HG03469 (cell line): ENCODE data around the gene MET.
"Not testable (repeated sequence)": the region's sequence is repeated elsewhere in the genome, so short reads cannot be mapped to it uniquely, and the experiment has no call there.

Source experiments
- ATAC-seq: cut with Tn5 transposase; IDR thresholded peaks from one replicate; pipeline ENCODE4 v1.9.1; 2021; ENCODE audit warnings: mild to moderate bottlenecking, moderate library complexity, moderate number of reproducible peaks; ENCODE audit not compliant: unreplicated experiment

Gene MET

DNA sequence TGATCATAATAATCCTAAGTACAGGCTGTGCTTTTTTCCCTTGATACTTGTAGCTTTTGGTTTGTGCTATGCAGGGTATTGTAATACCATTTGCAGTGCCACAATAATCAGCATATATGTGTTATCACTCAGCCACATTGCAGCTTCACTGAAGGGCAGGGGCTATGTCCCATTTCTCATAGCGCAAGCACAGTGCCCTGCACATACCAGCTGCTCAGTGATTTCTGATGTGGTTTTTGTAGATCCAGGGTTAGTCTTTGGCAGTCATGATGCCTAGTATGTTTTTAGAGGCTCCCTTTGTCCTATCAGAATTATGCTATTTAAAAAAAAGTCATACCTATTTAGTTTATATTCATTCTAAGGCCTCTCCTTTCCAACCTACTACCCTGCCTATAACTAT lies 25.8 kb downstream of the MET start:
- no peak for ATAC-seq

DNA sequence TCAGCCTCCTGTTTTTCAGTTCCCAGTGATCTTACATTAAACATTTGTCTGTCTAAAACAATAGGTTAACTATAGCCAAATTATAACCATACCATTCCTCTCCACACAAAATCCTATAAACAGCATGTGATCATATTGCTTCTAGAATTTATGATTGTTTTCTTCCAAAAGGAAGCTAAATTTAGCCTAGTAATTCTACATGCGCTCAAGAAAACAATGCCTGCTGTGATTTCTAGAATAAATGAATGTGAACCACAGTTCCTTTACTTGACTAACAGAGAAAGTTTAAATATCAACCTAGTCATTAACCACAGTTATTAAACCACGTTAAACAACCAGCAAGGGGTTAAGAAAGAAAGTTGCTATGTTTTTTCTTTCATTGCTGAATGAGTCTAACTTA lies 26.4 kb downstream of the MET start:
- no peak for ATAC-seq

DNA sequence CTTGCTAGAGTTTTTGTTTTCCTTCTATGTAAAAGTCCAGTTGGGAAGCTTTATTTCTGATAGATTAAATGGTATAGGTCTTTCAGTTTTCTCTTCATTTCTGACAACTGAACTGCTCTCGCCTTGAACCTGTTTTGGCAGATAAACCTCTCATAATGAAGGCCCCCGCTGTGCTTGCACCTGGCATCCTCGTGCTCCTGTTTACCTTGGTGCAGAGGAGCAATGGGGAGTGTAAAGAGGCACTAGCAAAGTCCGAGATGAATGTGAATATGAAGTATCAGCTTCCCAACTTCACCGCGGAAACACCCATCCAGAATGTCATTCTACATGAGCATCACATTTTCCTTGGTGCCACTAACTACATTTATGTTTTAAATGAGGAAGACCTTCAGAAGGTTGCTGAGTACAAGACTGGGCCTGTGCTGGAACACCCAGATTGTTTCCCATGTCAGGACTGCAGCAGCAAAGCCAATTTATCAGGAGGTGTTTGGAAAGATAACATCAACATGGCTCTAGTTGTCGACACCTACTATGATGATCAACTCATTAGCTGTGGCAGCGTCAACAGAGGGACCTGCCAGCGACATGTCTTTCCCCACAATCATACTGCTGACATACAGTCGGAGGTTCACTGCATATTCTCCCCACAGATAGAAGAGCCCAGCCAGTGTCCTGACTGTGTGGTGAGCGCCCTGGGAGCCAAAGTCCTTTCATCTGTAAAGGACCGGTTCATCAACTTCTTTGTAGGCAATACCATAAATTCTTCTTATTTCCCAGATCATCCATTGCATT lies 27.1 kb downstream of the MET start:
- no peak for ATAC-seq

DNA sequence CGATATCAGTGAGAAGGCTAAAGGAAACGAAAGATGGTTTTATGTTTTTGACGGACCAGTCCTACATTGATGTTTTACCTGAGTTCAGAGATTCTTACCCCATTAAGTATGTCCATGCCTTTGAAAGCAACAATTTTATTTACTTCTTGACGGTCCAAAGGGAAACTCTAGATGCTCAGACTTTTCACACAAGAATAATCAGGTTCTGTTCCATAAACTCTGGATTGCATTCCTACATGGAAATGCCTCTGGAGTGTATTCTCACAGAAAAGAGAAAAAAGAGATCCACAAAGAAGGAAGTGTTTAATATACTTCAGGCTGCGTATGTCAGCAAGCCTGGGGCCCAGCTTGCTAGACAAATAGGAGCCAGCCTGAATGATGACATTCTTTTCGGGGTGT lies 27.7 kb downstream of the MET start:
- ATAC-seq, result no peak

DNA sequence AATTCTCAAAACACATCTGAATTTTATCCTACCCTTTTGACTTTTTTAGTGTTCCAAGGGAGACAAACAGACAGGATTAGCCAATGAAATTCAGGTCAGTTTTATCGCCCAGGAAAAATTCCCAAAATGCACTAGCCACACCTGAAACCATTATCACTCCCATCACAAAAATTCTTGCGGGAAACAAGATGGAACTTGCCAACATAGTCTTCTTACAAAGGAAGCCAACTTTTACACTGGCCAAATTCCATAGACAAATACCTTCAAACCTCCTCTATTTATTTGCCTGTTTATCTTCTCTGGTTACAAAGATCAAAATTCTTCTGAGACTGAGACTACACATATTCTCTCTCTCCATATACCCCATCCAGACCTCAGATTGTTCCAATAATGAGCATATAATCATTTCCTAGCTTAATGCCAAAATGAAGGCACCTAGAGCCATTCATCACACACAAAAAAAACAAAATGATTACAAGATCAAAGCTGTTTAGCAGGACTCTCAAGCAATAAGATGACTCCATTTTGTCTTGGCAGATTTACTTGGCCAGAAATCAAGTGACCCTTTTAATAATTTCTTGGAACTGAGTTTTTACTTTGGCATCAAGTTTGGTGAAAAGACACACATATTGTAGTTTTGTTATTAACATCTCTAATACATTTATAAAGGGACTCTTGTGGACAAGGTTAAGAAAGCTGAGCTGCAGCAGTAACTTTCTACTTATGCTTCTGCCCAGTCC lies 30.2 kb downstream of the MET start:
- no peak for ATAC-seq

GRCh38 chr7:116704650-116705228 lies 32.7 kb downstream of the MET start:
- ATAC-seq, result no peak

- ATAC-seq, result no peak
These were observed 33.4 kb downstream of the MET start for GRCh38 chr7:116705419-116705818.

DNA sequence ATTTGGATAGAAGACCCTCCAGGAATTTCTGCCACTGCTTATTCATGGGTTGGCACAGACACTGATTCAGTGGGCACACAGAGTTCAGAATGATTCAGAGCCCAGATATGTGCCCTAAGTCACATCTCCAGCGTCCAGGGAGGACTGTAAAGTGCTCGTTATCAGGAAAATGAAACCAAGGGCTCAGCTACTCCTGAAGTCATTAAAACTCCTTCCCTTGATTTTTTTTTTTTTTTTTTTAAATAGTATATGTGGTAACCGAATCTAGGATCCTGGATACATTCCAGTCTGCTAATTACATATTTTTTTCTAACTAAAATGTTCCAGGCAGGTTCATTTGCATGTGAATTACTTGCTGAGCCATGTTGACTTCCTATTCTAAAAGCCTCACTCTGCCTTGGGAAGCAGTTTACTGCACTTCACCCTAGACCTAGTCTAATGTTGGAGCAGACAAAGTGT lies 34.7 kb downstream of the MET start:
- no peak for ATAC-seq

DNA sequence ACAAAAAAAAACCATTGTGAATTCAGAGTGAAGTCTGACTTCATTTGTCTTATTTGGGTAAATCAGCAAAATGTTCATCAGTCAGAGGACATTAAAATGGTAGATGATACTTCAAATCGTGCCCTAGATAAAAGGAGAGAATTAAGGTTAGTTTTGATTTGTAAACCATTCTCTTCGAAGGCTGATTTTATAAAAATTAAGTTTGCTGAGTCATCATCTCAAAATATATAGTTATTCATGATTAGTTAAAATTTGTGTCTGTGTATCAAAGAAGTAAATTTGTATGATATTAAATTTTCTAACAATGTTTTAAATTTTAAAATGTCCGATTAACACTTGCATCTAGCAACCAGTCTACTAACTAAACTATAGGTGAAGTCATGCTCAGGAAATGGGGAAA lies 35.3 kb downstream of the MET start:
- ATAC-seq, result no peak

DNA sequence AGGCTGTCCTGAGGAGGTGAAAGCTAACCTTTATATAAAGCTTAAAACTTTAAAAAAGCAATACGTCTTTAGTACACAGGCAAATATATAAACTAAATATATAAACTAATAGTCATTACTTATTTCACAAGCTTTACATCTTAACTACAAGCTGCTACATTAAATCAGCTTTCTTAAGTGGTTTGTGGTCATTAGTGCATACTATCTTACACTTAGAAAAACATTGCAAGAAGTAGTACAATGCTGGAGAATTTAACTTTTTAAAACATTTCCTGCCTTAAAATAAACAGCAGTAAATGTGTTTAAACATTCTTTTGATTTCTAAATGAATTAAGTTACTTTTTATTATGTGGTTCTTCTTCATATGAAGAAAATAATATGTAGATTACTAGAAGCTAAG lies 36.3 kb downstream of the MET start:
- no peak for ATAC-seq

DNA sequence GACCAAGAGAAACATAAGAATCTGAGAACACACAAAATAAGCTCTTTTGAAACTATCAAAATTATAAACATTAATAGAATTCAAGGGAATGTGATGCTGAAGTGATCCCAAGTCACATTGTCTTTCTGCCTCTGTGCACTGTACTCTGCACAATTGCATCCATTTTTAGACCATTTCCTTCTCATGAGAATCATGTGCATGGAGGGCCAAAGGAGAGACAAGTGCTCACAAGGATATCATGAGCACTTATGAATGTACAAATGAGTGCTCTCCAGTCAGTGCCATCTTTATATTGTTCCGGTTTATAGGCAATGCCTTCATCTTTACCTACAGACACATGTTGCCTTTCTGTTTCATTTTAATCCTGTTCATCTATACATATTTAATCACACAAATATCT lies 36.9 kb downstream of the MET start:
- ATAC-seq, result no peak

- ATAC-seq, result no peak
These were observed 37.3 kb downstream of the MET start for GRCh38 chr7:116709336-116709735.

GRCh38 chr7:116710764-116711452 lies 38.9 kb downstream of the MET start:
- no peak for ATAC-seq

DNA sequence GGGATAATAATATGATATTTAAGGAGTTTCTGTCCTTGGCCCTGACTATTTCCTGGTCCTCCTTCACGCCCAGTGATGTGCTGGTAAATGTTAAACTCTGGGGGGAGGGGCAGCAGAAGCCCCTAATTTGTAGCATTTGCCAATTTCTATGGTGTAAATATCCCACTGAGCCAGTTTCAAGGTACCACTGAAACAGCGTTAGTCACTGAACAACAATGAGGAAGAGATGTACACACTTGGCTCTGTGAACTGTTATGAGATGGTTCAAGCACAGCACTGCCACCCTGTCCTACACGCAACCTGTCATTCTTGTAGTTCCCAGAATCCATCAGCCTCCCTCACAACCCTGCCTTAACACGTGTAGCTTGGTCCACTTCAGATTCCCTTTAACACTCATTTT lies 39.8 kb downstream of the MET start:
- ATAC-seq, result no peak

DNA sequence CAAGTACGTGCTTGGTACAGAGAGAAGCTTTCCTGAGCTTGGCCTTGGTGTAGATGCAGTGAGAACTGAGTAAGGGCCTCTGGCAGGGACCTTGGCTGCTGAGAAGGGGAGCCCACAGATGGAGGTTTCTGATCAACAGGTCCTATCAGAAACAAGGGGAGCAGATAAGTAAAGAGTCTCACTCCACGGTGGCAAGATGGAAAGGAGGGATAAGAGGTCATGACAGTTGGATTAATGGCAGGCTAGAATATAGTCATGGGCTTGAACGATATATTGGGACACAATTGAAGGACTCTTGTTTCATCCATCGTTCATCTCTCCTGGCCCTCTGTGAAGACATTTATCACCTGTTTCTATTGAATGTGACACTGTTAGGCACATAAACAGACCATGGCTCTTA lies 41.5 kb downstream of the MET start:
- no peak for ATAC-seq

DNA sequence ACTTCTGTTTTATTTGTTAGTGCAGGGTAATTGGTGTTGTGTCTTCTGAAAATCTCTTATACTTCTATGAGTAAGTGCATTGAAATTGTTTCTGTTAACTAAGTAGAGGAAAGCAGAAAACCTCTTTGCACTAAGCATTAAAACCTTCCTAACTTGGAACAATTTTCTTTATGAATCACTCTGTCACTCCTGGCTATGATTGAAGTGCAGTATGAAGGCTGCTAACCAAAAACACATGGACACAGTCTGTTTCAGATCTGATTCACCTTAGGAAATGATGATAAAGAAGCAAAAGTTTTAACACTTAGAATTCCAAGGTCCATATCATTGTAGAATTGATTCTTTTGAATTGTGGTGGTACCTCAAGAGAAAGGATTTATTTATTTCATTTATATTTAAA lies 41.9 kb downstream of the MET start:
- no peak for ATAC-seq

- no peak for ATAC-seq
These were observed 43.1 kb downstream of the MET start for GRCh38 chr7:116715077-116715476.

- ATAC-seq, result no peak
These were observed 45.1 kb downstream of the MET start for GRCh38 chr7:116717137-116717536.

DNA sequence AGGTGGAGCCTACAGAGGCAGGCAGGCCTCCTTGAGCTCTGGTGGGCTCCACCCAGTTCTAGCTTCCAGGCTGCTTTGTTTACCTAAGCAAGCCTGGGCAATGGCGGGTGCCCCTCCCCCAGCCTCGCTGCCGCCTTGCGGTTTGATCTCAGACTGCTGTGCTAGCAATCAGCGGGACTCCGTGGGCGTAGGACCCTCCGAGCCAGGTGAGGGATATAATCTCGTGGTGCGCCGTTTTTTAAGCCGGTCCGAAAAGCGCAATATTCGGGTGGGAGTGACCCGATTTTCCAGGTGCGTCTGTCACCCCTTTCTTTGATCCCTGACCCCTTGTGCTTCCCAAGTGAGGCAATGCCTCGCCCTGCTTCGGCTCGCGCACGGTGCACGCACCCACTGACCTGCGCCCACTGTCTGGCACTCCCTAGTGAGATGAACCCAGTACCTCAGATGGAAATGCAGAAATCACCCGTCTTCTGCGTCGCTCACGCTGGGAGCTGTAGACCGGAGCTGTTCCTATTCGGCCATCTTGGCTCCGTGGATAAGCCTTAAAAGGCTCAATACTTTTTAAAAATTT lies 52.0 kb downstream of the MET start:
- ATAC-seq, result not testable (repeated sequence)

DNA sequence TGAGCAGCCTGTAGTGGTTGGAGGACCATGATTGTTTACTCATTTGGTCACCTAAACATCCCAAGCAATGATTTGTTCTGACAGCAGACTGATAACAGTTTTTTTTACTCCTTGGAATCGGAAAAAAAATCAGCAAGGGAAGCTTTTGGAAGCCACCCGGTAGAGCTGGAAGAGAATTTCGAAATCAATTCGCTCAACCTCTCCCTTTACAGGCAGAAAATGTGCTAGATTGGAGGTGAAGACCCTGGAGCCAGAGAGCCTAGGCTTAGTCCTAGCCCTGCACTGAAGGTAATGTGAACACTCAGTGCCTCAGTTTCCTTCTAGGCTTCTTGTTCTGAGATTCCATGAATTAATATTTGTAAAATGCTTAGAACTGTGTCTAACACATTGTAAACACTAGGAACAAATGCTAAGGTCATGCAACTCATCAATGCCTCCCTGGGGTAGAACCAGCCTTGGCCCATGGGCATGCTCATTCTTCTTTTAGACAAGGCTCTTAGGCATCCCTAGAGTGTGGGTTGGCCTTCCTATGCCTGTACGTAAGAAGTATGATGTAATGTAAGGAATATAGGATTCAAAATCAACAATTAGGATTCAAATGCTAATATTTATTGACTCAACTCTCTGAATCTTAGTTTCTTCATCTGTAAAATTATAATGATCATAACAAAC lies 52.7 kb downstream of the MET start:
- ATAC-seq, result no peak

DNA sequence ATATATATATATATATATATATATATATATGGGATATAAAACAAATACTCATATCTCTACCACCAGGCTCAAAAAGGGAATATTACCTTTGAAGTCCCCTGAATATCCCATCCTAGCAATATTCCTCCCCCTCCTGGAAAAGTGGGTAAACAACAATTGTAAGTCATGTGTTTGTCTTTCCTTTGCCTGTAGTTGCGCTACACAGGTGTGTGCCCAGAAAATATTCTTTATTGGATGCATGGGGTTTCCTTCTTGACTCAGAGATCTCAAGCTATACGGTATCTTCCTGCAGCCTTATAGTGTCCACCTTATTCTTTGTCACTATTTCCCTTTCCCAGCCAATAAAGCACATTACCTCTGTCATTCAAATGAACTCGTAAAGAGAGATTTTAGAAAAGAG lies 54.2 kb downstream of the MET start:
- no peak for ATAC-seq
